KOPT-K1 (cell line): ENCODE measurements around the gene PAPOLG.
A peak's percentile ranks its signal among the peaks of the same experiment; 100 is the strongest.
"Not testable (repeated sequence)": the region's sequence is repeated elsewhere in the genome, so short reads cannot be mapped to it uniquely, and the experiment has no call there.

Experiments
- H3K27ac ChIP-seq: fragments of 200-600 bp; sonication (generic); 2 replicates; pipeline ENCODE4 v1.5.1; 2016; ENCODE audit warnings: antibody characterized with exemption, mild to moderate bottlenecking, low read depth, low read length; ENCODE audit not compliant: poor library complexity, severe bottlenecking
- H3K36me3 ChIP-seq: fragments of 200-600 bp; sonication (generic); 2 replicates; pipeline ENCODE4 v1.5.1; 2017; ENCODE audit warnings: antibody characterized with exemption, mild to moderate bottlenecking, low read length, moderate library complexity; ENCODE audit not compliant: insufficient read depth
- H3K9me3 ChIP-seq: fragments of 200-600 bp; sonication (generic); 2 replicates; pipeline ENCODE4 v1.5.1; 2017; ENCODE audit warnings: antibody characterized with exemption, low read length, mild to moderate bottlenecking; ENCODE audit not compliant: insufficient read depth, poor library complexity, severe bottlenecking

The PAPOLG gene

GRCh38 chr2:60806988-60807681, 51.1 kb downstream of the PAPOLG start:
- H3K27ac ChIP-seq: peak overlapping the region; percentile 65
- no peaks in the 10 kb centered on the region for H3K9me3 ChIP-seq

DNA sequence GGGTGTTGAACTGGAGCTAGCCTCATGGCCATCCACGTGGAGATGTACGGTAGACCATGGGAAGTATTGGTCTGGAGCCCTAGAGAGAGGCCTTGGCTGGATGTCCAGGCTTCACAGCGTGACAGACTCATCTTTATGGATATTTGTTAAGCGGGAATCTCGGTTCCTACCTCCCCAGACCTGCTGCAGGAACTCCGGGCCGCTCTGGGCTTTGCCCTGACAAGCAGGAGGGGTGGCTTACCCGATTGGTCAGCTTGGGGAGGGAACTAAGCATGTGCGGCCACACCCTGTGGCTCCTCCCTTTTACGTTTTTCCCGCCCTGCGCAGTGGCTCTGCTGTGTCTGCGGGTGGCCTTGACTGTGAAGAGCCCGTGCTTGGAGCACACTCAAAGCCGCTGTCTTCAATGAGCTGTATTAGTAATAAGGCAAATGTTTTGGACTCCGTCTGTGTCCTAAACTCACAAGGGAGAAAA, 52.3 kb downstream of the PAPOLG start:
- H3K36me3 ChIP-seq: peaks cover 4% of the 10 kb centered on the region; the same call in 1 of the 2 replicates
- no peaks in the 10 kb centered on the region for H3K9me3 ChIP-seq
- H3K27ac ChIP-seq: peak overlapping the region; percentile 65

More at GRCh38 chr2:60806988-60807681, 51.1 kb downstream of the PAPOLG start:
- peaks cover 12% of the 10 kb centered on the region for H3K36me3 ChIP-seq

DNA sequence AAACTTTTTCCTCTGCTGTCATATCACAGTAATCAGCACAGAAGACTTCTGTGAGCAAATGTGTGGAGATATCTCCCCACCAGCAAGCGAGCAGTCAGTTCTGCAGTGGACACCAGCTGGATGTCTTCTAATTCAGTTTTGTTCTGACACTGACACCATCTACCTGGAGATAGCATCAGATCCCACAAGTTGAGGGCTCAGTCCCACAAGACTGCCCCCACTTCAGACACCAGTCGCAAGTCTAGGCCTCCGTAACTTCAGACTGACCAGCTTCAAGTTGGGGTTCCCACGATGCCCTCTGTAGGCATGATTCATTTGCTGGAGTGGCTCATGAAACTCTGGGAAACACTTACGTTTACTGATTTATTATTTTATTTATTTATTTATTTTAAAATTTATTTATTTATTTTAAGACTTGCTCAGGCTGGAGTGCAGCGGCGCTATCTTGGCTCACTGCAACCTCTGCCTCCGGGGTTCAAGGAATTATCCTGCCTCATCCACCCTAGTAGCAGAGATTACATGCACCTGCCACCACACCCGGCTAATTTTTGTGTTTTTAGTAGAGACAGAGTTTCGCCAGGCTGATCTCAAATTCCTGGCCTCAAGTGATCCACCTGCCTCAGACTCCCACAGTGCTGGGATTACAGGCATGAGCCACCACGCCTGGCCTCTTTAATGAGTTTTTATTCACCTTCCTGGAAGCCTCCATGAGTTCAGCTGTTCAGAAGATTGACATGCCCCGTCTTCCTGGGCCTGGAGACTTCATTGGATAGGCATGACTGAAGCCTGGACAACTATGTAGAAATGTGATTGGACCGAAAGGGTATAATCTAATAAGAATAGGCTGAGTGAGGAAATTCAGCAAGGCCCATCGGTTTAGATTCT, 55.7 kb downstream of the PAPOLG start:
- no peak overlapping the region for H3K27ac ChIP-seq
- H3K9me3 ChIP-seq: no peaks in the 10 kb centered on the region
- no peaks in the 10 kb centered on the region for H3K36me3 ChIP-seq

DNA sequence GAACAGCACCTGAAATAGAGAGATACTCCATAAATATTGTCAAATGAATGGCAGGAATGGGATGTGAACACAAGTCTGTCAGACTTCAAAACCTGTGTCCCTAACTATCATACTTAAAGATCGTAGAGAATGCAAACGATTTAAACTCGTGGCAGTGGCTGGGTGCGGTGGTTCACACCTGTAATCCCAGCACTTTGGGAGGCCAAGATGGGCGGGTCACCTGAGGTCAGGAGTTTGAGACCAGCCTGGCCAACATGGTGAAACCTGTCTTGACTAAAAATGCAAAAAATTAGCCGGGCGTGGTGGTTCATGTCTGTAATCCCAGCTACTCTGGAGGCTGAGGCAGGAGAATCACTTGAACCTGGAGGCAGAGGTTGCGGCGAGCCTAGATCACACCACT, 61.1 kb downstream of the PAPOLG start:
- not testable (repeated sequence) for H3K9me3 ChIP-seq, H3K36me3 ChIP-seq, H3K27ac ChIP-seq

GRCh38 chr2:60818272-60818671, 62.2 kb downstream of the PAPOLG start:
- H3K9me3 ChIP-seq: no peaks in the 10 kb centered on the region
- H3K36me3 ChIP-seq: no peaks in the 10 kb centered on the region
- no peak overlapping the region for H3K27ac ChIP-seq

DNA sequence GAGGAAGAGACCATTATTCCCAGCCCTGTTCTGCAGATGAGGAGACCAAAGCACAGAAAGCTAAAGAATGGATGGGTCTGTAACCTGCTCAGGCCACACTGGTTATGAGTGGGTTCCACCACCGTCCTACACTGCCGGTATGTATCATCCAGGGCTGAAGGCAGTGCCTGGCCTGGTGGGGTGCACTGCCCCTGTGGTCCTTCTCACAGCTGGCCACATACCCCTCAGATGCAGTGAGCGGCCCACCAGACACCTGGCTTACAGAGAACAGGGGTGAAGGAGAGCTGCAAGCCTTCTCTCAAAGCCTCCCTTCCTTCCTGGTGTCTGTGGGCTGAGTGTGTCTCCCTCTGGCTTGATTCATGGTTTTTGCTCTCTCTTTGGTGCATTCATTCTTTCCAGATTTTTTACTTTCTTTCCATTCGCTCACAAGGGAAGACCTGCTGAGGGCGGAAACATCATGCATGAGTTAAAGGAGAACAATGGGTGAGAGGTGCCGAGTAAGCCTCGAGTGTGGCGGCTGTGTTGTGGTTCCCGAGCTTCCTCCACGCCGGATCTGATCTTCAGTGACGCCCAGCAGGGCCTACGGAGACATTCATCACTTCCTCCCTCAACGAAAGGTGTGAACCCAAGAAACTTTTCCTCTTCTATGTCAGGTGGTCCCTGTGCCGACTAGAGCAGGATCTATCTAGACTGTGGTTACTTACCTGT, 63.2 kb downstream of the PAPOLG start:
- H3K36me3 ChIP-seq: no peaks in the 10 kb centered on the region
- H3K27ac ChIP-seq: peak overlapping the region; percentile 76
- no peaks in the 10 kb centered on the region for H3K9me3 ChIP-seq

GRCh38 chr2:60819936-60820335, 63.9 kb downstream of the PAPOLG start:
- no peaks in the 10 kb centered on the region for H3K9me3 ChIP-seq
- H3K36me3 ChIP-seq: no peaks in the 10 kb centered on the region
- peak overlapping the region; percentile 76 for H3K27ac ChIP-seq

GRCh38 chr2:60820416-60821132, 64.5 kb downstream of the PAPOLG start:
- H3K36me3 ChIP-seq: no peaks in the 10 kb centered on the region
- peak overlapping the region; percentile 76 for H3K27ac ChIP-seq
- no peaks in the 10 kb centered on the region for H3K9me3 ChIP-seq

- Histone ChIP-seq H3K36me3 (no peaks in the 10 kb centered on the region), H3K9me3 (no peaks in the 10 kb centered on the region), H3K27ac (no peak overlapping the region)
Observed at GRCh38 chr2:60821133-60821469, 65.0 kb downstream of the PAPOLG start.

DNA sequence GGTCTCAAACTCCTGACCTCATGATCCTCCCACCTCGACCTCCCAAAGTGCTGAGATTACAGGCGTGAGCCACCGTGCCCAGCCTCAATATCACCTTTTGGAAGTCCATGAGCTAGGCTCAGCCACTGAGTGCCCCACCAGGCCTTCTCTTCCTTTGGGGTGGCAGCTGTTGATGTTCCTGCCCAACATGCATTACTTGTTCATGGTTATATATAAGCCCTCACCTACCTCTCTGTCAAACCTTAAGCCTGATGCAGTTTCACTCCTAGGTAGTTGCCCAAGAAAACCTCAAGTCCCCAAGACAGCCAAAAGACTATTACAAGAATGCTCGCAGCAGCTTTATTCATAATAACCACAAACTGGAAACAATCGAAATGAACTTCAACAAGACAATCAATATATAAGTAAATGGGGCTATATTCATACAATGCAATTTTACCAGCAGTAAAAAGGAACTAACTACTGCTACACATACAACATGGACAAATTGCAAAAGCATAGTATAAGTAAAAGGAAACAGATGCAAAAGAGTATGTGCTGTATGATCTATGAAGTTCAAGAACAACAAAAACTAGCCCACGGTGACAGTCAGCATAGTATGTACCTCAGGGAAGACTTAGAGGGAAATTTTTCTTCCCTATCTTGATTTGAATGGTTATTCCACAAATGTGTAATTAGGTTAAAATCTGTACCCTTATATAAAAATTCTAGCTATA, 65.7 kb downstream of the PAPOLG start:
- Histone ChIP-seq H3K27ac (no peak overlapping the region), H3K36me3 (no peaks in the 10 kb centered on the region), H3K9me3 (no peaks in the 10 kb centered on the region)

GRCh38 chr2:60822987-60823386, 66.9 kb downstream of the PAPOLG start:
- no peak overlapping the region for H3K27ac ChIP-seq
- H3K36me3 ChIP-seq: no peaks in the 10 kb centered on the region
- H3K9me3 ChIP-seq: no peaks in the 10 kb centered on the region

DNA sequence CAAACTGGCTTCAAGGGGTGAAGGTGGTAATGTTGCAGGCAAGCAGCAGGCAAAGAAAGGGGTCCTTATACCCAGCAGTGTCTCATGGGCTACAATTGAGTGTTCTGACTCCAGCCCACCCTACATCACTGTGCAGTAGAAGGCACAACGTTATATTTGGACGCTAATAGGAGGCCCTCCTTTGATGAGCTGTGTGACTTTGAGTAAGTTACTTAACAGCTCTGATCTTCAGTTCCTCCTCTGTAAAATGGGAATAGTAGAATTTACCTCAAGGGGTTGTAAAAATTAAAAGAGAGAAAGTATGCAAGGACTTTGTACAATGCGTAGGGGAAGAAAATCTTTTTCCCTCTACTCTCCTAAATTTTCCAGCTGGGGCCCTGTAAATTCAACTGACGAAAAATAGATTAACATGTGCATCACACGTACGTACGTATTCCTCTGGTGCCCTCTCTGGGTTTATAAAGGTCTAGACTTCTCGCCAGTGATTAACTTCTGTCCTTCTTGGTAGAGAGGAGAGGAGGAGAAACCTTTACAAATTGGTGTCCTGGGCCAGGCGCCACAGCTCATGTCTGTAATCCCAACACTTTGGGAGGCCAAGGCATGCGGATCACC, 67.7 kb downstream of the PAPOLG start:
- Histone ChIP-seq H3K9me3 (no peaks in the 10 kb centered on the region), H3K36me3 (no peaks in the 10 kb centered on the region), H3K27ac (no peak overlapping the region)

DNA sequence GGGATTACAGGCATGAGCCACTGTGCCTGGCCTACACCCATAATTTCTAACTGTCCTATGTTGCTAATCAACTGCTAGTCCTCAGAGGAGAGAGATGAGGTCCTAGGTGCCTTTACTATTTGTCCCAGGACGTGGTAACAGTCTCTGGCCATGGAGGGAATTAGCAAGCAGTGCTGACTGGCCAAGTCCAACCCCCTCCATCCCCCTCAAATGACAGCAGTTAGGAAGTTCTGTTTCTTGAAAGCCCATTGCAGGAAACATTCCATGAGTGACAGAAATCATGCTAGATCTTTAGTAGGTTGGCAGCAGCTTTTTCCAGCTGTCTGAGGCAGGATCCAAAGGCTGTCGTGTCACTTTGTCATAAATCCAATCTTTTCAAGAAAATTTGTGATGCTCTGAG, 69.6 kb downstream of the PAPOLG start:
- Histone ChIP-seq H3K36me3 (no peaks in the 10 kb centered on the region), H3K27ac (no peak overlapping the region), H3K9me3 (no peaks in the 10 kb centered on the region)

GRCh38 chr2:60826111-60826510, 70.0 kb downstream of the PAPOLG start:
- Histone ChIP-seq H3K27ac (no peak overlapping the region), H3K36me3 (no peaks in the 10 kb centered on the region), H3K9me3 (no peaks in the 10 kb centered on the region)
